Thyroid gland (tissue), 4 donors: ENCODE measurements around the gene DYNLT1. TPM values are rescaled to one million over a fixed set of nuclear protein-coding genes. Genes with fewer than 3 reads are reported as not detected.
A peak's percentile ranks its signal among the peaks of the same experiment; 100 is the strongest.

Experiments used
- DNase-seq, 2 donors: peaks; one replicate each; pipeline ENCODE4 v3.0.0-alpha.2; 2019
- H3K27ac ChIP-seq, 3 donors: fragments of 200-600 bp; sonication (generic); 1 replicate in 2 of 3; 2 replicates in 1 of 3; pipeline ENCODE4 v1.5.1; 2016 to 2019; ENCODE audit warnings: mild to moderate bottlenecking in 1 of 3, moderate library complexity in 1 of 3
- H3K27me3 ChIP-seq: fragments of 200-600 bp; sonication (generic); one replicate; pipeline ENCODE4 v1.5.1; 2019
- H3K36me3 ChIP-seq, 2 donors: fragments of 200-600 bp; sonication (generic); one replicate each; pipeline ENCODE4 v1.5.1; 2016 to 2019
- H3K4me1 ChIP-seq, 2 donors: fragments of 200-600 bp; sonication (generic); one replicate each; pipeline ENCODE4 v1.5.1; 2017 to 2019
- H3K4me3 ChIP-seq, 3 donors: fragments of 200-600 bp; sonication (generic); replicated peaks in 1 of 3; 1 replicate in 2 of 3; 2 replicates in 1 of 3; pipeline ENCODE4 v1.5.1; 2016; ENCODE audit warnings: mild to moderate bottlenecking in 1 of 3
- H3K9me3 ChIP-seq: fragments of 200-600 bp; sonication (generic); one replicate; pipeline ENCODE4 v1.5.1; 2017
- CTCF ChIP-seq, 6 experiments: fragments of 200-600 bp in 3 of 6; fragments of 450-650 bp in 3 of 6; sonication (generic) in 3 of 6; IDR thresholded peaks; one replicate each; pipeline ENCODE4 v1.5.1; 2016 to 2019; ENCODE audit warnings: antibody characterized with exemption in 6 of 6, mild to moderate bottlenecking in 2 of 6, inconsistent platforms in 1 of 6, moderate library complexity in 1 of 6
- POLR2A ChIP-seq, 2 donors: fragments of 450-650 bp; IDR thresholded peaks; one replicate each; pipeline ENCODE4 v1.6.1; 2017; ENCODE audit warnings: antibody characterized with exemption in 2 of 2, mild to moderate bottlenecking in 2 of 2, moderate library complexity in 1 of 2
- WGBS, 2 donors: methylation state at CpG; one replicate each; pipeline ENCODE4 v1.1.5; 2017; 5-methylcytosine and 5-hydroxymethylcytosine counted together
- intact Hi-C: fragments of 100-400 bp; cut with DNase I; formaldehyde crosslinking; loops from one replicate; pipeline ENCODE4 v1.15.1; 2023
- total RNA-seq, 4 donors: library from RNA; depleted of rRNA; stranded (reverse); fragments of >200 nt; gene quantifications; one replicate each; pipeline ENCODE4 v1.2.3, GENCODE V29; 2016

The DYNLT1 gene
- total RNA-seq, 4 donors from 2014 or later = 76.6 to 113 (median 93.4) TPM

DNA sequence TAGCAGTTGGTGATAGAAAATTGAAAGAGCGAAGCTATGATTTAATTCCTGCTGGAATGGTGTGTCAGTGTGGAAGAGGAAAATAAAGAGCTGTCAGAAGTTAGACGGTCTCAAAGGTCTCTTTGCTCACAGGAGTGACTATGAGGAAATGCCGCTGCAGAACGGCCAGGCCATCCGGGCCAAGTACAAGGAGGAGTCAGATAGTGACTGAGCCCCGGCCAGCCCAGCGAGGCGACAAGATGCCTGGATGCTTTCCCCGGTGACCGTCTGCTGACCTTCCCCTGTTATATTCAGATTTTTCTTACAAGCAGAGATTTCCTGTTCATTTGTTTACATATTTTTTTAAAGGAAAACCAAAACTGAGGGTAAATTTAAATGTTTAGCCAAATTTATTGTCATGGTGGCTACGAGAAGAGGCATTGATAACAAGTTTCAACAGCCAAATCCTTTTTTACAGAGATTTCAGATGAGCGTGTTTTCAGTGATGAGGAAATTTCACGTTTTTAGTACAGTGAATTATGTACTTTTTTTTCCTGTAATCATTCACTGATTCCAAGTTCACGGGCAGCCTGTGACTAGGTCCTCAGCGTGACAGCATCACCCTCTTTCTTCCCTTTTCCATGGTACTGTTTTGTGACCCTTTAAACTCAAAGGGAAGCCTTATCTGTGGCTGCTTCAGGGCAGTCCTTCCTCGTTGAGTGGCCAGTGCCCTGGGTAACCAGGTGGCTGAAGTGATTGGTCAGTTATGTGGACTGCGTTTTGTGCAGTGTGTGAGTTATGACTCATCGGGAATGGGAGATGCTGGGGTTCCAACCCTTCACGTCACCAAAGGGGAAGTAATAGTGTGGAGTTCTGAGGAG, 12.6 kb downstream of the DYNLT1 start:
- Histone ChIP-seq H3K4me1 (peaks cover 0 to 10% of the 10 kb centered on the region in 2 donors), H3K4me3 (no peak overlapping the region), H3K27ac (peak overlapping the region; percentile 31 to 65 (median 61)), H3K36me3 (peaks cover 9 to 19% of the 10 kb centered on the region in 2 donors), H3K9me3 (no peaks in the 10 kb centered on the region), H3K27me3 (no peaks in the 10 kb centered on the region)
- WGBS, 2 donors = 62 to 68% methylated on average over 19 of the region's 19 CpGs
- DNase-seq = peak in 1 of 2 donors; percentile 27
- intact Hi-C loops = no loop called here
- TF ChIP-seq POLR2A (IDR thresholded peaks at IDR 0.05) (no peak), CTCF (IDR thresholded peaks at IDR 0.05) (no peak)

DNA sequence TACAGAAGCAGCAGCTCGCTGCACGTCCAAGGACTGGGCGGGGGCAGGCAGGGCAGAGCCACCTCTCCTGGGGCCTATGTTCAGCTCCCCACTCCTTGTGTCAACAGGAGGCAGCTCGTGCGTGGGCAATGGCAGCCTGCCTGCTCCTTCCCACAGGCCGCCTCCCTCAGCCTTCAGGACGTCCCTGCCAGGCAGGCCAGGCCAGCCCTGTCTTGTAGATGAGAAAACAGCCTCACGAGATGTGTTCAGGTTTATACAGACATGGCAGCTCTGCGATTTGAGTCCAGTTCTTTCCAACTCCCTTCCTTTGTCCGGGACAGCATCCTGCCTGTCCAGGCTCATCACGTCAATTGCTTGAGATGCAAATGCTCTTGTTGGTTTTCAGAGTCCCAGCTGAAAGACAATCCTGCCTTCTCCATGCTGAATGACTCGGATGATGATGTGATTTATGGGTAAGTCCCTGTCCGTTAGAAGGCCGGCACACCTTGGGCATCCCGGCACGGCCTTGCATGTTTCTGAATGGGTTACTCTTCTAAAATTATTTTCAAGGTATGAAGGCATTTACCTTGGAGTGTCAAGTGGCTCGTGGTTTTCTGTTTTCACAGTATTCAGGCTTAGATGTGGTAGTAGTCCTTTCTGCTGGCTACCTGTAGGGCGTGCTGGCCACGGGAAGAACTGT, 13.5 kb downstream of the DYNLT1 start:
- Histone ChIP-seq H3K27ac (peak overlapping the region; percentile 30 to 61 (median 31)), H3K36me3 (peaks cover under 1 to 11% of the 10 kb centered on the region in 2 donors), H3K9me3 (no peaks in the 10 kb centered on the region), H3K4me3 (no peak overlapping the region), H3K4me1 (peaks cover 0 to 13% of the 10 kb centered on the region in 2 donors), H3K27me3 (no peaks in the 10 kb centered on the region)
- DNase-seq = peak; percentile 61 to 70
- 73 to 75% methylated on average over 19 of the region's 19 CpGs for WGBS, 2 donors
- TF ChIP-seq POLR2A (IDR thresholded peaks at IDR 0.05) (no peak), CTCF (IDR thresholded peaks at IDR 0.05) (no peak)
- intact Hi-C loops = no loop called here

DNA sequence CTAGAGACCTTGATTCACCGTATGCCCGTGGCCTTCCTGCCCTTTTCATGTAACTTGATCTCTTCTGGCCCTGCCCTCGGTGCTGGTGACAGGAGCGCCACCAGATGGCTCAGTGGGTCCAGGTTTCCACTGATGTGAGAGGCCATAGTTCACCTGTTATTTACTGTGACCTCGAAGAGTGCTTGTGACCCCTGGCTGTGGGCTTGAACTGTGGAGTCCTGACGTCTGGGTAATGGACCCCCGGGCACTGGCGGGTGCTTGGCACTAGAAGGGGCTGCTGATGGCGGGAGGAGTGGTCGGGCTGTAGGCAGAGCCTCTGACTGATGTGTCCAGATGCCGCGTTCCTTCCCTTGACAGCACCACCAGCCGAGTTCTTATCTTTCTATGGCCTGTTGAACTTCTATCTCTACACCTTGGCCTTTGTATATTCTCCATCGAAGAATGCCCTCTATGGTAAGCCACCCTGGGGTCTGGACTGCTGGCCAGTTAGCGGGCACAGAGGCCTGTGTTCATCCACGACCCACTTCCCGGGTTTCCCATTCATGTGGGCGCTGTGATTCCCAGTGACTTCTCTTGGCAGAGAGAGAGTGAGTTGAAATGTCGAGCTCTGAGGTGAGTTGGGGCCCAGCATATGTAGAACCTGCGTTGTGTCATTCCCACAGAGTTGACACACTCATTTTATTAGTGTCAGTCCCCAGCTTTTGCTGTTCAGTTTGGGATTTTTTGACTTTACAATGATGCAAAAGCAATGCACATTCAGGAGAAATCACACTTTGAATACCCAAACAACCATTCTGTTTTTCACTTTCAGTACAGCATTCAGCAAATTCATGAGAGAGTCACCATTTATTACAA, 14.9 kb downstream of the DYNLT1 start:
- H3K27ac ChIP-seq = no peak overlapping the region
- no peak overlapping the region for H3K4me3 ChIP-seq
- 84 to 85% methylated on average over 20 of the region's 20 CpGs for WGBS, 2 donors
- TF ChIP-seq CTCF (IDR thresholded peaks at IDR 0.05) = peak in 3 of 6 experiments; percentile 5 to 28 (median 7)
- no peak for TF ChIP-seq POLR2A (IDR thresholded peaks at IDR 0.05)
- H3K4me1 ChIP-seq = peaks cover 7 to 23% of the 10 kb centered on the region in 2 donors
- intact Hi-C loops = no loop called here
- H3K9me3 ChIP-seq = no peaks in the 10 kb centered on the region
- peak in 1 of 2 donors; percentile 27 for DNase-seq
- H3K36me3 ChIP-seq = no peaks in the 10 kb centered on the region
- no peaks in the 10 kb centered on the region for H3K27me3 ChIP-seq

DNA sequence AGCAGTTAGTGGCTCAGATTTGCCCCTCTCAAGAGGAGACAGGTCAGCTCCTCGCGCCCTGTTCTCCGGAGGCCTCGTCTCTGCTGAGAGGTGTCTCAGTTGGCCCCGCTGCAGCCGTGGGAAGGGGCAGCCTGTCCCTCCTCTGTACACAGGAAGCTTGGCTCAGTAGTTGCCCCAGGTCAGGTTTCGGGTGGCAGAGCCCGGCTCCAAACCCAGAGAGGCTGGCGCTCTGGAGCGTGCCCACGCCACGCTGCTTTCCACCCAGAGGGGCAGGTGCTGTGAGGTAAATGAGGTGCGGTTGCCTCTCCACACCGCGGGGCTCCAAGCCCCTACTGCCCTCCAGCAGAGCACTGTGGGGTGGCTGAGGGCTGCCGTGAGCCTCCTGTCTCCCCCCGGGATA, 16.0 kb downstream of the DYNLT1 start:
- Histone ChIP-seq H3K27ac (no peak overlapping the region), H3K4me1 (peaks cover 15 to 30% of the 10 kb centered on the region in 2 donors), H3K27me3 (no peaks in the 10 kb centered on the region), H3K4me3 (no peak overlapping the region), H3K36me3 (no peaks in the 10 kb centered on the region), H3K9me3 (no peaks in the 10 kb centered on the region)
- intact Hi-C loops = no loop called here
- TF ChIP-seq CTCF (IDR thresholded peaks at IDR 0.05) = no peak
- no peak for TF ChIP-seq POLR2A (IDR thresholded peaks at IDR 0.05)
- no peak for DNase-seq
- 82 to 93% methylated on average over 6 of the region's 17 CpGs for WGBS, 2 donors
